GM21528 (cell line): ENCODE results near the gene ANKRD13B.

Experiments used
- ATAC-seq: cut with Tn5 transposase; IDR thresholded peaks from one replicate; pipeline ENCODE4 v1.9.1; 2021; ENCODE audit warnings: mild to moderate bottlenecking, moderate library complexity; ENCODE audit not compliant: unreplicated experiment, low FRiP score

The ANKRD13B gene

DNA sequence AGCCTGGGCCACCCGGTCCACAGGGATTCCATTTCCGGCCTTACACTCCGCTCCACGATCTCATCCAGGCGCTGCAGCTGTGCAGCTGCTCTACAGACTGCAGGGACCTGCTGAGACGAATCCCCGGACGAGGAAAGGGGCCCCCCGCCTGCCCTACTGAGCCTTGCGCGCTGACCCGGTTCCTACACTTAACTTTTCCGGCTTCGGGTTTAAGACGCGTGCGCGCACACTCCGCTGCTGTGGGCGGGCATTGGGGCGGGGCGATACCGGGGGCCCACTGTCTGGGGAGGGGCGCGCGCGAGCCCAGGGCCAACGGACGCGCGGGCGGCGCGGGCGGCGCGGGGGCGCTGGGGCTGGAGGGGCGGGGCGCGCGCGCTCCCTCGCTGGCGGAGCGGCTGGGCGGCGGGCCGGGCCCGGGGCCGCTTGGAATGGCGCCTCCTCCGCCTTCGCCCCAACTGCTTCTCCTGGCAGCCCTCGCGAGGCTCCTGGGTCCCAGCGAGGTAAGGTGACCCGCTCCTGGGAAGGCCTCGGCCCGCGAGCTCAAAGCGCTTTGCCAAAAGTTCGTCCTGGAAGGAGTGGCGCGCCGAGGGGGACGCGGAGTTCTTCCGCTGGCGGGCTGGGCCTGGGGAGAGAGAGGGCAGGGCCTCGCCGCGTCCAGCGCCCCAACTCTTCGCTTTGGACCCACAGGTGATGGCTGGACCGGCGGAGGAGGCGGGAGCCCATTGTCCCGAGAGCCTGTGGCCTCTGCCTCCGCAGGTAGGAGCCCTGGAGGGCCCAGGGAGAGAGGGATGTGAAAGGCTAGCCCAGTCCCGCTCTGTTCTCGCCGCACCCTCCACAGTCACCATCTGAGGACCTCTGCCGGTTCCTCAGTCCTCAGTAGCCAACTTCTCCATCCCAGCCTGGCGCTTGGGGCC is 24.3 kb upstream of the ANKRD13B start, which contains the start of gene TP53I13:
Gene TP53I13, plus strand, starts transcription at position 371 of the 914 bp plus-strand sequence. Its CDS starts 58 bp downstream, at position 429.
- peak; percentile 41 for ATAC-seq

DNA sequence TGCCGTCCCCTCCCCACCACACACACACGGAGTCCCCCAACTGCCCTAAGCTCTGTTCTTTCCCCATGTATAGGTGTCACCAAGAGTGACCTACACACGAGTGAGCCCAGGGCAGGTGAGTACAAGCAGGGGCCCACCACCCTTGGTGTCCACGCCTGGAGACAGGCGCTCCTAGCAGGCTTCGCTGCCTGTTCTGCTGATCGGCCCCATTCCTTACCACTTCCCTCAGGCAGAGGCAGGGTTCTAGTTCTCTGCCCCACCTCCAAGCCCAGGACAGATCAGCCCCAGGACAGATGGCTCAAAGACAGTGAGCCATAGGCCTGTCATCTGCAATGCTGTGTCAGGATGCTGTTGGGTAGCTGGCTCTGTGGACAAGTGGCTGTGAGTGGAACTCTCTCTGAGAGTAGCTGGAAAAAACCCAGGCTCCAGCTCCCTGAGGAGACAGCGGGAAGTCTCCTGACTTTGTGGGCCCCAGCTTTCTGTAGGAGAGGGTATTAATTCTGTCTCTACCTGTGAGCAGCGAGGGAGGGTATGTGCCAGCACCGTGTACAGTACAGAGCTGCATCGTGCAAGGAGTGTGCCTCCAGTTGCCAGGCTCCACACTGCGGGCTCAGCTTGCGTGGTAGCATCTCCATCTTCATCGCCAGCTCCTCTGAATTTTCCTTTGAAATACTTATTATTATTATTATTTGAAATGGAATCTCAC is 23.5 kb upstream of the ANKRD13B start:
- peak; percentile 2 for ATAC-seq

DNA sequence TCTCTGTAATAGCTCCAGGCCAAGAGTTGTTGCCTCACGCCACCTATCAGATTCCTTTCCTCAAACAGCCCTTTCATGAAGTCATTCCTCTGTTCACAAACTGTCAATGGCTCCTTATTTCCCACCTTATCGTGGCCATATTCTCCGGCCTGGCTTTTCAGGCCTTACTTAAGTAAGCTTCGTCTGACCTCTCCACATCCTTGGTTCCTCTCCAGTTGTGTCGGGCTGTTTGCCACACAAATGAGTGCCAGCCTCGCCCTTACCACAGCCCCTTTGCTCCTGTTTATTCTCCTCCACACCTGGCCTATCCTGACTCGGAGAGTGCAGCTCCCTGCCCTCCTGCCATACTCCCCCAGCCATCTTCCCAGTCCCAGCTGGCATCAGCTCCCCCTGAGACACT is 22.4 kb upstream of the ANKRD13B start:
- ATAC-seq, result no peak

DNA sequence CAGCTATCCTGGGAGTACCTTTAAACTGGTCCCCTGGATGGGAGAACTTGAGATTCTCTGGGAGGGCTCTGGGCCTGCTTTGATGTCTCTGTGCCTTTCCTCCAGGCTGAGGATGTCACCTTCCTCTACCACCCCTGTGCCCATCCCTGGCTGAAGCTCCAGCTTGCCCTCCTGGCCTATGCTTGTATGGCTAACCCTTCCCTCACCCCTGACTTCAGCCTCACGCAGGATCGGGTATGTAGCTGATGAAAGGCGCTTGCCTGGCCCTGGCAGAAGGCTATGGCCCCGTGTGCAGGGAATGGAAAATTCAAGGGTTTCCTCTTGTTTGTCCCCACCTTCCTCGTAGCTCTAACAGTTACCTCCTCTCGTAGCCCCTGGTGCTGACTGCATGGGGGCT is 21.4 kb upstream of the ANKRD13B start:
- no peak for ATAC-seq

DNA sequence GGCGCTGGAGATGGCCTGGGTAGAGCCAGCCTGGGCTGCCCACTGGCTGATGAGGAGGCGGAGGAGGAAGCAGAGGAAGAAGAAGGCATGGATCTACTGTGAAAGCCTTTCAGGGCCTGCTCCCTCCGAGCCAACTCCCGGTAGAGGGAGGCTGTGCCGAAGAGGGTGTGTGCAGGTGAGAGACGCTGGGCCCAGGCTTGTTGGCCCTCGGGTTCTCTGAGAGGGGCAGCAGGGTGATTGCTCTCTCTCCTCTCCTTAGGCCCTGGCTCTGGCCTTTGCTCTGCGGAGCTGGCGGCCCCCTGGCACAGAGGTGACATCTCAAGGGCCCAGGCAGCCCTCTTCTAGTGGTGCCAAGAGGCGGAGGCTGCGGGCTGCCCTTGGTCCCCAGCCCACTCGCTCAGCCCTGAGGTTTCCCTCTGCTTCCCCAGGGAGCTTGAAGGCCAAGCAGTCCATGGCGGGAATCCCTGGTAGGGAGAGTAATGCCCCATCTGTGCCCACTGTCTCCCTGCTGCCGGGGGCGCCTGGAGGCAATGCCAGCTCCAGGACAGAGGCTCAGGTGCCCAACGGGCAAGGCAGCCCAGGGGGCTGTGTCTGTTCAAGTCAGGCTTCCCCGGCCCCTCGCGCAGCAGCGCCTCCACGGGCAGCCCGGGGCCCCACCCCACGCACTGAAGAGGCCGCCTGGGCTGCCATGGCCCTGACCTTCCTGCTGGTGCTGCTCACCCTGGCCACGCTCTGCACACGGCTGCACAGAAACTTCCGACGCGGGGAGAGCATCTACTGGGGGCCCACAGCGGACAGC is 20.9 kb upstream of the ANKRD13B start:
- no peak for ATAC-seq

DNA sequence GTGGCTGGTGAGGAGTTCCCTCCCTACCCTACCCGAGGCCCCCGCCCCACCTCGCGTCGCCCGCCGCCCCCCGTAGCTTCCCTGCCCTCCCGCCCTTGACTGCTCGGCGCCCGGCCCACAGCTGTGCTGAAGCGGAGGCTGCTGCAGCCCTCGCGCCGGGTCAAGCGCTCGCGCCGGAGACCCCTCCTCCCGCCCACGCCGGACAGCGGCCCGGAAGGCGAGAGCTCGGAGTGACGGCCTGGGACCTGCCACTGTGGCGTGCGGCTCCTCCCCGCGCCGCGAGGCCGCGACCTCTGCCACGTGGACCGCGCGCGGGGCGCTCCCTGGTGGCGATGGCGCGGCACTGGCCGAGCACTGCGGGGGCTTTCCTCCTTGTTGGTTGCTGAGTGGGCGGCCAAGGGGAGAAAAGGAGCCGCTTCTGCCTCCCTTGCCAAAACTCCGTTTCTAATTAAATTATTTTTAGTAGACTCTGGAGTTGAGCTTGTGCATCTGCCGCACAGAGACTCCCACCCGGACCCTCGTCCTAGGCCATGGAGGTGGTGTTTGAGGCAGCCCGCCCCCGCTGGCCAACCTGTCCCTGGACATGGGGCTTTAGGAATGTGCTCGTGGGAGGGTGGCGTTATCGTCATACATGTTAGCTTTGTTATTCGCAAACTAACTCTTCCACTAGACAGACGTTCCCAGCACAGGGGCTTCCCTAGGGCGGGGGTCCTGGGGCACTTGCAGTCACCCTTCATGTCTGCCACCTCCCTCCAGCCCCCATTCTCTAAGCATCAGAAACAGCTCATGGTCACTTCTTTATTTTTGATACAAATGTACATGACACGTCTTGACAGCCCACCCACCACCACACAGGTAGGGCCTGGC is 20.0 kb upstream of the ANKRD13B start:
- no peak for ATAC-seq

DNA sequence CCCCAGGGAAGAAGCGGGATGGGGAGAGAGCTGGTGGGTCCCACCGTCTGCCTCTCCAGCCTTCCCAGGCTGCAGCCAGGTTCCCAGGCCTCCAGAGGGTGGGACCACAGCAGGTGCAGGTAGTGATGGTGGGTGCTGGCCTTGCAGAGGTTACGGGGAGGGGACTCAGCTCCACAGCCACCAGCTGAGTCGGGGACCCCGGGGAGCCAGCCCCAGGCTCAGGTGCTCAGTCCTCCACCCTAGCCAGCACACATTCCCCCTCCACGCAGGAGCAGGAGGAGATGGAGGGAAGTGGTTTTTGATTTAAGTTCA is 19.4 kb upstream of the ANKRD13B start:
- ATAC-seq, result no peak

DNA sequence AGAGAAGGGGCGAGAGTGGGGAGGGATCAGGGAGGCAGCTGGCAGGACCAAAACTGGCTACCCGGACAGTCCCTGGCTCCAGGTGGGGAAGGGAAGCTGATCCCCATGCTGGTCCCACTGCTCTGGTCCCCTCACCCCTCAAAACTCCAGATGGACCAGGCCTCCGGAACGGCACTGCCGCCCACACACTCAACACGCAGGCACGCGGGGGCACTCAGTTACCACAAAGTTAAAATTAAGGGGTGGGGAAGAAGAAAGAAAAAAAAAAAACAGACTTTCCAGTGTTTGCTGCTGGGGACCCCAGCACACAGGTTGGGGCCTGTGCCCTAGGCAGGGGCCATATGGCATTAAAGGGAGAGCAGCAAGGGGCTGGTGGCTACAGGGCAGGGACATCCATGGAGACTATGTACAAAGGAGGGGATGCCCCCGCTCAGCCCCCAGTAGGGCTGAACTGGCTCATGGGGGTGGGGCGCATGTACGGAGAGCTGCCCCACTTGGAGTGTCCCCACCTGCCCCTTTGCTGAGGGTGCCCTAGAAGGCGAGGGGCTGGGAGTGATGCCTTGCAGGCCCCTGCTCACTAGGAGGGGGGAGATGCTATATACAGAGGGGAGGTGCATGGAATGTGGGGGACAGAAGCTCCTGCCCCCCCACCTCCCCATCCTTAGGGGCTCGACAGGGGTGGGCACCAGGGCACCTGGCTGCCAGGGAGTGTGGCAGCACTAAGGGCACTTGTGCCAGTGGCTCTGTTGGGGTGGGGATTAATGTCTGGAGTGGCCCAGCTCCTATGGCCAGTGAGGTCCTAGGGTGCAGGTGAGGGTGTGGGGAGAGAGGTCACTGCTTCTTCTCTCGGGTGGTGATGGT is 18.8 kb upstream of the ANKRD13B start:
- ATAC-seq, result no peak

DNA sequence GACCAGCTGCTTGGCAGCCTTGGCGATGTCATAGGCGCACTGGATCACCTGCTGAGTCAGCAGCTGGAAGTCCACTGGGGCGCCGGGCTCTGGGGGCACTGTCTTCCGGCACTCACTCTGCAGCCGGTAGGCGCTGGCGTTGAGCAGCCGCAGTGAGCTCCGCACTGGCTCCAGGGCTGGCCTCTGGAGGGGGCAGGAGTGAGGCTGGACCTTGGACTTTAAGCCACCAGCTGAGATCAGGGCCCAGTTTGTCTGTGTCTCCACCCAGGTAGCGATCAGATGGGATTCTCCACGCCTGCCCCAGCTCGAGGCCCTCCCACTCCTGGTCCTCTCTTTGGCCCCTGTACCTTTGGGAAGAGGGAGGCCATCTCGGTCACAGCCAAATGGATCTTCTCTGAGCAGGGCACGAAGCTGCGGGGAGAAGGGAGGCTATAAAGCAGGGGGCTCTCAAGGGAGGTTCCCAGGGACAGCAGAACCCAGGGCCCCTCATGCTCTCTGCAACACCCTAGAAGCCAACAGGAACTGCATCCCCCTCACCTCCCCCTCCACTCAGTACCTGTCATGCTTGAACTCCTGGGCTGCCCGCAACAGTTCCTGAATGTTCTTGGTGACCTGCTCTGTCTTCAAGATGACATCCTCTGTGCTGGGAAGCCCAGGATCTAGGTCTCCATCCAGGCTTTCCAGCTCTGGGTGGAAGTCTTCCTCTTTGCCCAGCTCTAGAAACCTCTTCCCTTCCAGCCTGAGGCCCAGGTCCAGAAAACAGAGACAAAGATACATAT is 18.0 kb upstream of the ANKRD13B start:
- ATAC-seq, result no peak

DNA sequence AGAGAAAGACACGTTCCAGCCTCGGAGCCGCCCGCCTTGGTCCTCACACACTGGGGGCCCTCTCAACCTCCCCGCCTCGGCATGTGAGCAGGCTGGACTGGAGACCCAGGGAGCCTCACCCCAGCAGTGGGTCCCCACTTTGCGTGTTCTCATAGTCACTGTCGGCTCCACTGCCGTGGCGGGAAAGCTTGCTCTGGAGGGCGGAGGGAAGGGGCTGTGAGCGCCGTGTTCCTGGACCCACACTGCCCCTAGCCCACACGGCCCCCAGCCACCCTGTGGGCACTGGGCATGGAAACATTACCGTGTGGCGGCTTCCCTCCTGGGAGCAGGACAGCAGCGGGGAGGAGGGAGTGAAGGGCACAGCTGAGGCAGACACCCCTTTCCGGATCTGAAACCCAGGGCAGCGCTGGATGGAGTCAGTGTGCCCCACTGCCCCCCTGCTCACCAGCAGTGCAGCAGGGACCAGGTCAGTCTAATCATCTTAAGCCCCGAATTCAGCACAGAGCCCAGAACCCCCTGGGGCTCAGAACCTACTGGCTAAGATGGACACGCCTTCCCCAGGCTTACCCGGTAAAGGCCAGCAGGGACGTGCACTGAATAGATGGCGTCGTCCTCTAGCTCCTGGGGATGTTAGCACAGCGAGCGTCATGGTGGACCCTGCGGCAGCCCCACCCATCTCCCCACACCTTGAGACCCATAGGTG is 17.3 kb upstream of the ANKRD13B start:
- ATAC-seq, result no peak

DNA sequence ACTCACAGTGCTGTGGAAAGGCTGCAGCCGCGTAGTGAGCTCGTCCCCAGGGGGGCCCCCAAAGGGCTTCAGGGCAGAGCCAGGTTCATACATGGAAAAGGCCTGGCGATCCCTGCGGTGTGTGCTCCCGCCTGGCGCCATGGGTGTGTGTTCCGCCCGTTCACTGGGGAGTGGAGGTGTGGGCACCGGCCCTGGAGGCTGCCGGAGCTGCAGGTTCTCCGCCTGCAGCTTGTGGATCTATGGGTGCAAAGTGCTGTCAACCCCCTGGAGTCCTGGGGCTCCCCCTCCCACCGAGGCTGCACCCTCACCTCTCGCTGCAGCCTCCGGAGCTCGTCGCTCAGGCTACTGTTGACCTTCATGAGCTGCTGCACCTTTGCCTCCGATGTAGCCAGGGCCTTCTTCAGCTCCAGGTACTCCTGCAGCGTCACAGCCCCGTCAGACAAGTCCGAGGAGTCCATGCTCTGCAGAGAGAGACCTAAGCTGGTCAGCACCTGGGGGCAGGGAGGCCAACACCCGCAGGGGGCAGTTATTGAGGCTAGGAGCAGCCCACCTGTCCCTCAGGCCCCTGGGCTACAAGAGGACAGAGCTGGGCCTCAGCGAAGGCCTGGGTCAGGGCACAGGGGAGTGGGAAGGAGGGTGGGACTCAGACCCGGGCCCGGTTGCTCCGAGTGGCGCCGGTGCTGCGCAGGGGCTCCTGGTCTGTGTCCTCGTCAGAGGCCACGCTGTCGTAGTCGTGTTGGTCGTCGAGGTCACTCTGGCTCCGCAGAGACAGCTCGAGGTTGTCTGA is 16.5 kb upstream of the ANKRD13B start:
- no peak for ATAC-seq

DNA sequence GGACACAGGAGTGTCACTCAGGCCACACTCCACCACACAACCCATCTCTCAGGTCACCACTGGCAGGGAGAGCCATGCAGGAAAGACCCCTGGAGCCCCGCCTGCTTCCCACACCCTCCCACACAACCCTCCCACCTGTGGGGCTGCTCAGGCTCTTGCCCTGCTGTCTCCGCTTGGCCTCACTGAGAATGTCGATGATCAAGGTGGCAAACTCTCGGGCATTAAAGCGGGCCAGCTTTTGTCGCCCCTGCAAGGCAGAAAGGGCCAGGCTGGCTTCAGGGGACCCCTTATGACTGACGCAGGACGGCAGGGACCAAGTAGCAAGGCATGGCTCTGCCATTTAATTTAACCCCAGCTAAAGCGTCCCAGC is 15.9 kb upstream of the ANKRD13B start:
- no peak for ATAC-seq

DNA sequence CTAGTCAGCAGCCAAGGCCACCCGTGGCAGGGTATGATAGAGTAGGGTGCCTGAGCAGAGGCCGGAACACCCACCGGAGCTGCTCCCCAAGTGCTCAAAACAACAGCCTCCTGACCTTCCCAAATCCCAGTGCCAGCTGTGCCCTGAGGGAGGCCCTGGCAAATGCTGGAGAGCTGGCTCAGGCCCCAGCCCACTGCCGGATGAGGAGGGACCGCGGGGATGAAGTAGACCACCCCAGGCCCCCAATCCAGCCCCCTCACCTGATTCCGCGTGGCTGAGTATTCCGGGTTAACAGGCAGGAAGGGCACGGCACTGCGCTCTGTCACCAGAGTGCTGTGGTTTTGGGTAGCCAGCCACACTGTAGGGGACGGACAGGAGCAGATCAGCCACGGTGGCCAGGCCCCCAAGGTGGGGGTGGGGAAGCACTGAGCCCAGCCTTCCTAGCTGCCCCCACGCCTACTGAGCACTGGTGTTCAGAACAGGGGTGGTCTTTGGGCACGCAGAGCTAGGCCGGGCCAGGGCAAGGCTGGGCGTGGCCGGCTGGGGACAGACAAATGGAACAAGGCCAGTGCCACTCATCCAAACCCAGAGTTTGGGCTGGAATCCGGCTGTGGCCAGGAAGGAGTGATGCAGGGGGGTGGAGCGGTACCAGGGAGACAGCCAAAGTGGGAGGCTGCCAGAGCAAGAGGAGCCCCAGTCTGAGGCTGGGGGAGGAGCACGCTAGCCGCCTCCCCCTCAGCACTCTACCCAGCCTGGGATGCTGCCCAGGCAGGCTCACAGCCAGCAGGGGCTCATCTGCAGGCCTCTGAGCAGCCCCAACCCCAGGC is 15.3 kb upstream of the ANKRD13B start:
- no peak for ATAC-seq

DNA sequence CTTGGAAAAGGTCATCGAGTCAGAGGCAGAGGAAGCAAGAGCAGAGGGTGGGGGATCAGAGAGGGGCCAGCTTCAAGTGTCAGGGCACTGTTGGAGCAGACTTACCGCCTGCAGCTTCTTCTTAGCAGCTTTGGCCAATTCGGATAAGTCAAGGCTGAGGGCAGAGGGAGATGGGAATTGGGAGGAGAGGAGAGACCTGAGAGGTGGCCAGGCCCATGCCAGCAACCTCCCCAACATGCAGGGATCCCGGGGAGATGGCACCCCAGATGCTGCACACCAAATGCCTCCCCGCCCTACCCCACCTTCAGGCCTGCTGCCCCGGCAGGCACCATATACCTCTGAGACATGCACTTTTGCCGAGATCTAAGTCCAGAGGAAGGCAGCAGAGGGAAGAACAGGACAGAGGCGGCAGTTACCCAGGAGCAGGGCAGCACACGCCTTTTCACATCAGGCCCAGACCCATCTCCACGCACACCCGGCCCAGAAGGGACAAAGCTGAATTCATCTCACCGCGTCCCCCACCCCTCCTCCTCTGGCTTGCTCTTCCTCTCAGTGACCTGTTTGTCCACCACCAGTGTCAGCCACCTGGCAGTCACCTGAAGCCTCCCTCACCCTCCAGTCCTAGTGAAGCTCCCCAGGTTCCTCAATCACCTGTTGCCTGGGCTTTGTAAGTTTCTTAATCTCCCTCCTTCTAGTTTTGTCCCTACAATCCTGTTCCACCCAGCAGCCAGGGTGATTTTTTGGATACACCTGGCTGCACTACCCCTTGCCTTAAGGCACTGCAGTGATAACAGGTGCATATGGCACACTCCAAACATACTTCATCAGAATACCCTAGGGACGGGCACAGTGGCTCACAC is 14.1 kb upstream of the ANKRD13B start:
- ATAC-seq, result no peak
